GM12873 (cell line): ENCODE results near the gene RSU1.

Experiments
- CTCF ChIP-seq: IDR thresholded peaks from 2 replicates; pipeline ENCODE4 v1.5.1; 2012; ENCODE audit warnings: low read depth, mild to moderate bottlenecking, moderate library complexity, low read length, control low read depth; ENCODE audit not compliant: insufficient read depth; ENCODE audit errors: missing control alignments

RSU1 gene

DNA sequence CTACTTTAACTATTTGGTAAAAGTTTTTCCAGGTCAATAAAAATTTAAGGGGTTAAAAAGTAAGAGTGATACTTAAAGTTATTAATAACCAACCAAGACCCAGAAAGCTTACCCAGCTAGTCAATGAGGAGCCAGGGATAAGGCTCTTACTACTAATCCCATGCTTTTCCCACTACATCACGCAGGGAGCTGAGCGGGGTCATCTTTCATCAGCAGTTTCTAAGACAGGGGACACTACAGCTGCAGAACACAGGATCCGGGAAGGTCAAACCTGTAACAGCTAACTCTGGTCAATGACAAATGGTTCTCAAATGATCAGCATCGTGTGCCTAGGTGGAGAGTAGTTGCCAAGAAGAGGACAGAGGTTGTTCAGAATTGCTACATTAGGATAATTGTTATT lies 65.1 kb downstream of the RSU1 start:
- TF ChIP-seq CTCF: no peak

DNA sequence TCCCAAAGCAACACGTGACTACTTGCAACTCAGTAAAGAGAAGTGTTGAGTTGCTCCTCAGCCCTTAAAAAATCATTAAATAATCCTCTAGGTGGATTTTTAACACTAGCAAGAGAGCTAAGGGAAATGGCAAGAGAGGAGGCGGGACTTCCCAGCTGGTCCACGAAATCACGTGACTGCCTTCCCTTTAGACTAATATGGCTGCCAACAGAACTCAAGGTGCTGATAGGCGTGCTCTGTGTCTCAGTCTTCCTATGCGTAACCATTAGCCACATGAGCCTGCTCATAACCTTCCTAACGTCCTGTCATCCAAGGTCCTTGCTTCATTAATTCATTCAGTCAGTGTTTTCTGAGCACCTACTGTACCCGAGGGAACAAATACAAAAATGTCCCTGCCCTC lies 66.0 kb downstream of the RSU1 start:
- no peak for TF ChIP-seq CTCF

GRCh38 chr10:16750461-16750860 lies 66.8 kb downstream of the RSU1 start:
- TF ChIP-seq CTCF: no peak

- no peak for TF ChIP-seq CTCF
Measured at GRCh38 chr10:16748749-16749148, 68.5 kb downstream of the RSU1 start.

GRCh38 chr10:16746856-16747255 lies 70.4 kb downstream of the RSU1 start:
- TF ChIP-seq CTCF: no peak

GRCh38 chr10:16745061-16745460 lies 72.2 kb downstream of the RSU1 start:
- TF ChIP-seq CTCF: no peak

DNA sequence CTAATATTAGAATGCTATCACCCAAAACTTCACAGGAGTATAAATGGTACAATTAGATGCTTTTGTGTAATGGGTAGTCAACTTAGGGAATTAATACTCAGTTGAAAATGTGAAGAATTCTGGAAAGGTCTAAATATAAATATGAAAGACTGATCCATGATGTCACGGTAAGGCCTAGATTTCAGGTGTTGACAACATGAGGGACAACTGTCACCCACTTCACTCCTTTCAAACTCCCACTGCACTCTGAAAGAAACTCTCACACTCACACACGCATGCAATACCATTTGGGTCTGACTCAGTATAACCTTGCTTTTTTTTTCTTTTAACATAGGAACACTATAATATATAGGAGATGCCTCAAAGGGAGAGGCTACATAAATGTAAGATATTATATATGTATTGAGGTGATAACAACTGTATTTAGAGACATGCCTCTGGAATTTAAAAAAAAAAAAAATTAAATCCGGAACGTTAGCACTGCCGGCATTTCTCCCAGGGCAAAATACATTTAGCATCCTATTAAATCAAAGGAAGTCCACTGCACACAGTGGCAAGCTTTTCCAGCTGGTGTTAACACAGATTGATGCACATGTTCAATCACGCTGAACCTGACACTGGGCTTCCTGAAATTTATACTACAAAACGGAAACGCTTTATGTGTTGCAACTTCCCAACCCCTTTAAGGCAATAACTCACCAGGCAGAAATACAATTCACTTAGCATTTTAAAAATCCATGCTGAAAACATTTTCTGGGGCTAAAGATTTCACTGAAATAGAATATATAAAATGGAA lies 74.9 kb downstream of the RSU1 start:
- no peak for TF ChIP-seq CTCF
